GM12878 (cell line): ENCODE measurements around the gene SIRT2. TPM values are rescaled to one million over a fixed set of nuclear protein-coding genes. Genes with fewer than 3 reads are reported as not detected.

Source experiments
- ATAC-seq: fragments of 200-7000 bp; cut with Tn5 transposase; 3 replicates; pipeline ENCODE4 v1.9.1; 2020; ENCODE audit warnings: mild to moderate bottlenecking, moderate library complexity
- BruUV-seq: library from RNA; stranded (reverse); fragments of 400-500 nt; replicated peaks from 2 replicates; lab custom pipeline; 2021; lab: Mats Ljungman, UMichigan
- CTCF ChIA-PET: fragments of 300-600 bp; sonication (Branson Sonifier 250); formaldehyde crosslinking; extraction: SDS; loops from one replicate; lab custom pipeline; 2021; ENCODE audit warnings: inconsistent platforms; lab: Yijun Ruan, JAX
- POLR2A ChIA-PET: fragments of 350-600 bp; formaldehyde crosslinking; extraction: SDS; loops from one replicate; lab custom pipeline; 2021; ENCODE audit warnings: inconsistent platforms; lab: Charles Lee
- RAD21 ChIA-PET: fragments of 300-600 bp; sonication (Branson Sonifier 250); formaldehyde crosslinking; loops from one replicate; lab custom pipeline; 2023; ENCODE audit warnings: antibody characterized with exemption; ENCODE audit not compliant: unreplicated experiment; lab: Charles Lee
- SMC1A ChIA-PET: fragments of 300-600 bp; sonication (Branson Sonifier 250); formaldehyde crosslinking; loops from one replicate; lab custom pipeline; 2023; ENCODE audit not compliant: unreplicated experiment, uncharacterized antibody; lab: Charles Lee
- DNase-seq: peaks from one replicate; pipeline ENCODE4 v3.0.0-alpha.2; 2011; ENCODE audit warnings: low read depth, low spot score
- FAIRE-seq: peaks from 3 replicates; lab custom pipeline; 2011; peaks lifted over from hg19 to GRCh38; lab: Jason Lieb, UNC
- H2AFZ ChIP-seq: 2 replicates; pipeline ENCODE4 v1.6.0; 2011; ENCODE audit warnings: low read depth, low read length, control low read depth; ENCODE audit not compliant: control insufficient read depth
- H3K27ac ChIP-seq: 2 replicates; pipeline ENCODE4 v1.5.1; 2011; ENCODE audit warnings: control low read depth; ENCODE audit not compliant: control insufficient read depth, insufficient read depth
- H3K27me3 ChIP-seq, 2 experiments: replicated peaks in 1 of 2; 2 replicates each; pipeline versions ENCODE4 v1.6.0 to v1.6.1; 2011; ENCODE audit warnings: low read length in 1 of 2; ENCODE audit not compliant: control insufficient read depth in 2 of 2, insufficient read depth in 2 of 2
- H3K36me3 ChIP-seq, 2 experiments: 2 replicates each; pipeline ENCODE4 v1.5.1; 2011; ENCODE audit warnings: low read length in 1 of 2; ENCODE audit not compliant: control insufficient read depth in 2 of 2, insufficient read depth in 2 of 2
- H3K4me1 ChIP-seq: 2 replicates; pipeline ENCODE4 v1.6.1; 2011; ENCODE audit warnings: mild to moderate bottlenecking, low read length, moderate library complexity, mixed read lengths; ENCODE audit not compliant: control insufficient read depth, insufficient read depth
- H3K4me2 ChIP-seq: 2 replicates; pipeline ENCODE4 v1.6.0; 2011; ENCODE audit warnings: control low read depth; ENCODE audit not compliant: control insufficient read depth, insufficient read depth
- H3K4me3 ChIP-seq: fragments of 200-600 bp; sonication (generic); 2 replicates; pipeline ENCODE4 v1.5.1; 2016
- H3K79me2 ChIP-seq: 2 replicates; pipeline ENCODE4 v1.6.0; 2011; ENCODE audit warnings: low read length; ENCODE audit not compliant: control insufficient read depth, insufficient read depth
- H3K9ac ChIP-seq: 2 replicates; pipeline ENCODE4 v1.8.0; 2011; ENCODE audit warnings: low read length, control low read depth, mixed read lengths; ENCODE audit not compliant: control insufficient read depth, insufficient read depth
- H3K9me3 ChIP-seq: replicated peaks from 3 replicates; pipeline ENCODE4 v1.5.1; 2011; ENCODE audit warnings: mild to moderate bottlenecking, low read length; ENCODE audit not compliant: control insufficient read depth, insufficient read depth
- H4K20me1 ChIP-seq: 2 replicates; pipeline ENCODE4 v1.6.0; 2011; ENCODE audit not compliant: control insufficient read depth, insufficient read depth
- ASH2L ChIP-seq: fragments of 300-600, 200-600 bp; sonication (generic); IDR thresholded peaks from 2 replicates; pipeline ENCODE4 v1.6.1; 2017; ENCODE audit warnings: low read depth, mild to moderate bottlenecking, borderline replicate concordance
- BCL11A ChIP-seq: IDR thresholded peaks from 2 replicates; pipeline ENCODE4 v1.6.1; 2011; ENCODE audit warnings: low read depth, low read length
- CBX3 ChIP-seq: fragments of 200-600 bp; sonication (generic); IDR thresholded peaks from 2 replicates; pipeline ENCODE4 v1.6.1; 2016; ENCODE audit warnings: low read depth, borderline replicate concordance
- CHD4 ChIP-seq: fragments of 200-600 bp; sonication (generic); IDR thresholded peaks from 2 replicates; pipeline ENCODE4 v1.6.1; 2016; ENCODE audit warnings: mild to moderate bottlenecking
- CREM ChIP-seq: IDR thresholded peaks from 2 replicates; pipeline ENCODE4 v1.6.1; 2014; ENCODE audit warnings: antibody characterized with exemption, low read depth
- FOXM1 ChIP-seq: IDR thresholded peaks from 2 replicates; pipeline ENCODE4 v1.6.1; 2012; ENCODE audit warnings: low read depth, mild to moderate bottlenecking, inconsistent platforms, low read length, moderate library complexity
- KLF5 ChIP-seq: fragments of 450-650 bp; IDR thresholded peaks from 2 replicates; pipeline ENCODE4 v1.6.1; 2014; ENCODE audit warnings: mild to moderate bottlenecking; ENCODE audit not compliant: partially characterized antibody
- MTA3 ChIP-seq: IDR thresholded peaks from 2 replicates; pipeline ENCODE4 v1.6.1; 2012; ENCODE audit warnings: low read length, inconsistent platforms, borderline replicate concordance
- POLR2AphosphoS5 ChIP-seq: IDR thresholded peaks from 2 replicates; pipeline ENCODE4 v1.6.1; 2011; ENCODE audit warnings: mild to moderate bottlenecking, low read length, inconsistent platforms
- TCF7 ChIP-seq: IDR thresholded peaks from 2 replicates; pipeline ENCODE4 v1.6.1; 2014; ENCODE audit warnings: antibody characterized with exemption, borderline replicate concordance
- YY1 ChIP-seq: IDR thresholded peaks from 2 replicates; pipeline ENCODE4 v1.6.1; 2011; ENCODE audit warnings: low read depth, mild to moderate bottlenecking, low read length
- ZNF24 ChIP-seq: fragments of 450-650 bp; IDR thresholded peaks from 2 replicates; pipeline ENCODE4 v1.6.1; 2017; ENCODE audit warnings: antibody characterized with exemption, mild to moderate bottlenecking
- WGBS: methylation state at CpG from one replicate; pipeline ENCODE4 v1.1.6; 2016; ENCODE audit warnings: low lambda C conversion rate; ENCODE audit not compliant: insufficient replicate concordance, insufficient coverage; ENCODE audit errors: missing lambda C conversion rate; 5-methylcytosine and 5-hydroxymethylcytosine counted together
- in situ Hi-C: fragments of 300-500 bp; cut with MboI; formaldehyde crosslinking; loops from 9 replicates; pipeline ENCODE4 v1.14.3; 2018; ENCODE audit warnings: mixed read lengths
- intact Hi-C: fragments of 100-400 bp; cut with micrococcal nuclease; formaldehyde crosslinking; loops from one replicate; pipeline ENCODE4 v1.14.2; 2022; ENCODE audit not compliant: unreplicated experiment
- polyA plus RNA-seq, 11 experiments: library from polyadenylated mRNA; depleted of rRNA in 4 of 11; unstranded in 6 of 11; stranded (reverse) in 5 of 11; fragments of >200 nt; fragmentation: Nextera tagmentation in 4 of 11; fragmentation: Illumina TruSeq in 1 of 11; extraction: Ambion mirVana in 4 of 11; extraction: Trizol in 1 of 11; gene quantifications; 1 replicate in 1 of 11; 2 replicates in 10 of 11; pipeline versions ENCODE4 v1.2.1 to v1.2.3, GENCODE V29; 2011 to 2016; ENCODE audit warnings: inconsistent platforms in 2 of 11, missing spikeins in 2 of 11, low read depth in 1 of 11
- total RNA-seq, 4 experiments: library from RNA; depleted of rRNA in 3 of 4; stranded (reverse); fragments of >200 nt in 3 of 4; fragmentation: Illumina TruSeq in 1 of 4; extraction: Trizol in 1 of 4; gene quantifications; 2 replicates each; pipeline versions ENCODE4 v1.2.1 to v1.2.3, GENCODE V29; 2013 to 2021
- TF ChIP-seq, protein P1 (sequence below): fragments of 450-650 bp; IDR thresholded peaks from 2 replicates; pipeline ENCODE4 v1.6.1; 2017; ENCODE audit warnings: borderline replicate concordance
- TF ChIP-seq, protein P2 (sequence below): IDR thresholded peaks from 2 replicates; pipeline ENCODE4 v1.6.1; 2012; ENCODE audit warnings: low read depth, low read length, improper control_type of control experiment
- TF ChIP-seq, protein P3 (sequence below): fragments of 450-650 bp; formaldehyde crosslinking; IDR thresholded peaks from 2 replicates; pipeline ENCODE4 v1.4.0; 2020; ENCODE audit warnings: mild to moderate bottlenecking, moderate library complexity

Gene SIRT2
- total and polyA plus RNA-seq, 10 of the 15 experiments (the other 5 are each of a cell fraction or from before 2014, with no cell fraction given) = 1.4 to 38.7 (median 24.1) TPM

DNA sequence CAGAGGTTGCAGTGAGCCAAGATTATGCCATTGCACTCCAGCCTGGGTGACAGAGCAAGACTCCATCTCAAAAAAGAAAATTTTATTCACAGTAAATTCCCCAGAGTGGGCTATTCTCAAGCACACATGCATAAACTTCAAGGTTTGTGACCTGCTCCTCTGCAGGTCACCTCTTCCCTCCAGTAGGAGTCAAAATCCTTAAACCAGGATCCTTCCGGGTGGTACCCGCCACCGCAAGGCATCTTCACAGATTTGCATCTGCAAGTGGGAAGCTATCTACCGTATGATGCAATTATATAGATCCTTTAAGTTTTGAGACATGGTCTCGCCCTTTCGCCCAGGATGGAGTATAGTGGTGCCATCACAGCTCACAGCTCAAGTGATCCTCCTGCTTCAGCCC, 64.8 kb downstream of the SIRT2 start (continued):
- TF ChIP-seq, protein P1, sequence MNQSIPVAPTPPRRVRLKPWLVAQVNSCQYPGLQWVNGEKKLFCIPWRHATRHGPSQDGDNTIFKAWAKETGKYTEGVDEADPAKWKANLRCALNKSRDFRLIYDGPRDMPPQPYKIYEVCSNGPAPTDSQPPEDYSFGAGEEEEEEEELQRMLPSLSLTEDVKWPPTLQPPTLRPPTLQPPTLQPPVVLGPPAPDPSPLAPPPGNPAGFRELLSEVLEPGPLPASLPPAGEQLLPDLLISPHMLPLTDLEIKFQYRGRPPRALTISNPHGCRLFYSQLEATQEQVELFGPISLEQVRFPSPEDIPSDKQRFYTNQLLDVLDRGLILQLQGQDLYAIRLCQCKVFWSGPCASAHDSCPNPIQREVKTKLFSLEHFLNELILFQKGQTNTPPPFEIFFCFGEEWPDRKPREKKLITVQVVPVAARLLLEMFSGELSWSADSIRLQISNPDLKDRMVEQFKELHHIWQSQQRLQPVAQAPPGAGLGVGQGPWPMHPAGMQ = no peak
- TF ChIP-seq MTA3 (no peak; the same call in 1 of the 2 replicates), CBX3 (no peak)

DNA sequence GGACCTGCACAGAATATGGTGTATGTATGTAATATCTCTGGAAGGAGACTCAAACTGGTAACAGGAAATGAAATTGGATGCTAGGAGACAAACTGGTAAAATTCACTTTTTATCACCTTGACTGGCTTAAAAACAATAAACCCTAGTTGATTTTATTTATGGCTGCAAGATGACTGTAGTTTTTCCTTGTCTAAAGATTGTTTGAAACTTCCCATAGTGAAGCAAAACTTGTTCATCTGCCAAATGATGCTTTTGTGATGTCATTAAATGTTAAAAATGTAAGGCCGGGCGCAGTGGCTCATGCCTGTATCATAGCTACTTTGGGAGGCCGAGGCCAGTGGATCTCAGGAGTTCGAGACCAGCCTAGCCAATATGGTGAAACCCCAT, 65.3 kb downstream of the SIRT2 start:
- Histone ChIP-seq H3K4me2 (no peak overlapping the region), H3K4me3 (no peak overlapping the region), H3K27me3 (no peaks in the 10 kb centered on the region), H2AFZ (no peak overlapping the region), H3K4me1 (no peaks in the 10 kb centered on the region; the same call in 1 of the 2 replicates), H3K9me3 (no peaks in the 10 kb centered on the region), H4K20me1 (no peaks in the 10 kb centered on the region; the same call in 1 of the 2 replicates), H3K27ac (no peak overlapping the region), H3K36me3 (peaks cover 26 to 27% of the 10 kb centered on the region in 2 experiments), H3K9ac (no peak overlapping the region), H3K79me2 (peaks cover 11% of the 10 kb centered on the region)
- no TSS peak for BruUV-seq
- FAIRE-seq = no peak
- DNase-seq = no peak
- CTCF ChIA-PET = interaction anchor here (1.1 kb wide), 1 partner anchor 15 kb away, joined by 4 read pairs; no protein-coding TSS in a partner anchor
- intact Hi-C loops (loop anchor here (10.0 kb wide), 2 partner anchors 51 to 289 kb away; no protein-coding TSS in a partner anchor), in situ Hi-C loops (no loop called here)
- SMC1A ChIA-PET = no interaction called here
- RAD21 ChIA-PET = no interaction called here
- POLR2A ChIA-PET = interaction anchor here (0.5 to 6.1 kb wide), 2 partner anchors 14 to 483 kb away, joined by 3 to 43 read pairs; no protein-coding TSS in a partner anchor
- no peak for ATAC-seq
- no peak for TF ChIP-seq FOXM1
- TF ChIP-seq ASH2L = no peak
- TF ChIP-seq TCF7 = no peak
- no peak for TF ChIP-seq CHD4
- TF ChIP-seq, protein P2, sequence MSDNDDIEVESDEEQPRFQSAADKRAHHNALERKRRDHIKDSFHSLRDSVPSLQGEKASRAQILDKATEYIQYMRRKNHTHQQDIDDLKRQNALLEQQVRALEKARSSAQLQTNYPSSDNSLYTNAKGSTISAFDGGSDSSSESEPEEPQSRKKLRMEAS = no peak
- no peak for TF ChIP-seq KLF5
- TF ChIP-seq, protein P3, sequence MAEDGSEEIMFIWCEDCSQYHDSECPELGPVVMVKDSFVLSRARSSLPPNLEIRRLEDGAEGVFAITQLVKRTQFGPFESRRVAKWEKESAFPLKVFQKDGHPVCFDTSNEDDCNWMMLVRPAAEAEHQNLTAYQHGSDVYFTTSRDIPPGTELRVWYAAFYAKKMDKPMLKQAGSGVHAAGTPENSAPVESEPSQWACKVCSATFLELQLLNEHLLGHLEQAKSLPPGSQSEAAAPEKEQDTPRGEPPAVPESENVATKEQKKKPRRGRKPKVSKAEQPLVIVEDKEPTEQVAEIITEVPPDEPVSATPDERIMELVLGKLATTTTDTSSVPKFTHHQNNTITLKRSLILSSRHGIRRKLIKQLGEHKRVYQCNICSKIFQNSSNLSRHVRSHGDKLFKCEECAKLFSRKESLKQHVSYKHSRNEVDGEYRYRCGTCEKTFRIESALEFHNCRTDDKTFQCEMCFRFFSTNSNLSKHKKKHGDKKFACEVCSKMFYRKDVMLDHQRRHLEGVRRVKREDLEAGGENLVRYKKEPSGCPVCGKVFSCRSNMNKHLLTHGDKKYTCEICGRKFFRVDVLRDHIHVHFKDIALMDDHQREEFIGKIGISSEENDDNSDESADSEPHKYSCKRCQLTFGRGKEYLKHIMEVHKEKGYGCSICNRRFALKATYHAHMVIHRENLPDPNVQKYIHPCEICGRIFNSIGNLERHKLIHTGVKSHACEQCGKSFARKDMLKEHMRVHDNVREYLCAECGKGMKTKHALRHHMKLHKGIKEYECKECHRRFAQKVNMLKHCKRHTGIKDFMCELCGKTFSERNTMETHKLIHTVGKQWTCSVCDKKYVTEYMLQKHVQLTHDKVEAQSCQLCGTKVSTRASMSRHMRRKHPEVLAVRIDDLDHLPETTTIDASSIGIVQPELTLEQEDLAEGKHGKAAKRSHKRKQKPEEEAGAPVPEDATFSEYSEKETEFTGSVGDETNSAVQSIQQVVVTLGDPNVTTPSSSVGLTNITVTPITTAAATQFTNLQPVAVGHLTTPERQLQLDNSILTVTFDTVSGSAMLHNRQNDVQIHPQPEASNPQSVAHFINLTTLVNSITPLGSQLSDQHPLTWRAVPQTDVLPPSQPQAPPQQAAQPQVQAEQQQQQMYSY = no peak
- no peak for TF ChIP-seq BCL11A
- no peak for TF ChIP-seq POLR2AphosphoS5
- TF ChIP-seq YY1 = no peak
- TF ChIP-seq CREM = no peak
- no peak for TF ChIP-seq ZNF24
- 63% methylated on average over 4 of the region's 4 CpGs for whole genome bisulfite sequencing
